ENCODE results near the gene PPP1R36.
"Not testable (repeated sequence)": the region's sequence is repeated elsewhere in the genome, so short reads cannot be mapped to it uniquely, and the experiment has no call there.

Gene PPP1R36

GRCh38 chr14:64520699-64521098, 29.1 kb upstream of the PPP1R36 start:
- no peak for DNase-seq

- DNase-seq: no peak
These were observed 27.0 kb upstream of the PPP1R36 start for GRCh38 chr14:64522591-64523355.

GRCh38 chr14:64525354-64525753, 24.4 kb upstream of the PPP1R36 start:
- DNase-seq: no peak

- no peak for DNase-seq
These were observed 18.2 kb upstream of the PPP1R36 start for GRCh38 chr14:64531567-64531966.

GRCh38 chr14:64536488-64537245, 13.1 kb upstream of the PPP1R36 start:
- no peak for DNase-seq

- DNase-seq: peak; percentile 93 to 97
These were observed 9.3 kb upstream of the PPP1R36 start, which contains the start of gene HSPA2 for GRCh38 chr14:64540208-64541202. Gene HSPA2, plus strand, starts transcription at chr14:64540741. Its CDS starts 109 bp downstream, at chr14:64540850.

GRCh38 chr14:64541261-64541971, 8.3 kb upstream of the PPP1R36 start:
- DNase-seq: peak in 1 of 2 donors; percentile 8

- peak in 1 of 2 donors; percentile 10 for DNase-seq
These were observed 7.6 kb upstream of the PPP1R36 start for GRCh38 chr14:64541972-64542835.

- no peak for DNase-seq
These were observed 6.9 kb upstream of the PPP1R36 start for GRCh38 chr14:64542836-64543201.

GRCh38 chr14:64544607-64545312, 5.0 kb upstream of the PPP1R36 start:
- DNase-seq: no peak

- DNase-seq: no peak
These were observed 745 bp upstream of the PPP1R36 start for GRCh38 chr14:64549016-64549415.

- DNase-seq: no peak
These were observed 1.0 kb downstream of the PPP1R36 start for GRCh38 chr14:64550621-64551333.

- DNase-seq: no peak
These were observed 4.8 kb downstream of the PPP1R36 start for GRCh38 chr14:64554556-64554955.

GRCh38 chr14:64556526-64556925, 6.8 kb downstream of the PPP1R36 start:
- DNase-seq: no peak

GRCh38 chr14:64558216-64558615, 8.5 kb downstream of the PPP1R36 start:
- DNase-seq: not testable (repeated sequence)

GRCh38 chr14:64561631-64562030, 11.9 kb downstream of the PPP1R36 start:
- no peak for DNase-seq

GRCh38 chr14:64562436-64562835, 12.7 kb downstream of the PPP1R36 start:
- DNase-seq: no peak

- DNase-seq: no peak
These were observed 13.9 kb downstream of the PPP1R36 start for GRCh38 chr14:64563696-64564095.

- no peak for DNase-seq
These were observed 16.9 kb downstream of the PPP1R36 start for GRCh38 chr14:64566651-64567122.
